GOT3 (cell line): ENCODE data around the gene CCL14.
"Not testable (repeated sequence)": the region's sequence is repeated elsewhere in the genome, so short reads cannot be mapped to it uniquely, and the experiment has no call there.

Experiments
- DNase-seq: peaks from one replicate; lab custom pipeline; 2025; ENCODE audit warnings: mixed read lengths; lab: John Stamatoyannopoulos, UW

CCL14 gene

DNA sequence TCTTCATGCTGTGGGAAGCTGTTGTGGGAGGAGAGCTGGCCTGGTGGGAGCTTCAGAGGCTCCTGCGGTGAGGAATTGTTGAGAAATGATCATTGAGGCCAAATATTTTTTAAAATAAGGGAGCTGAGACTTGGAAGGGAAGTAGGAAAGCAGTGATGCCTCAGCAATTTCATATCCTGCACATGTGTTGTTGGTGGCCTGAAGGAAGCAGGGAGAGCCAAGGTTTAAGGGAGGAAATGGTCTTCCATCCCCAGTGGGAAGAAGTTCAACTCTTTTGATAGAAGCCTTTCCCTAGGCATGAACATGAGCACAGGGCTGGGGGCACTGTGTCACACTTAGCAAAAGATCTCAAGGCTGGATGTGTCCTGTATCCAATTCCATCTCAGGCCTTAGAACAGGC is at the start of gene CCL14:
Gene CCL14, minus strand, starts transcription at position 87 of the 400 bp plus-strand sequence. Its CDS starts 80 bp downstream, at position 7.
- no peak for DNase-seq

DNA sequence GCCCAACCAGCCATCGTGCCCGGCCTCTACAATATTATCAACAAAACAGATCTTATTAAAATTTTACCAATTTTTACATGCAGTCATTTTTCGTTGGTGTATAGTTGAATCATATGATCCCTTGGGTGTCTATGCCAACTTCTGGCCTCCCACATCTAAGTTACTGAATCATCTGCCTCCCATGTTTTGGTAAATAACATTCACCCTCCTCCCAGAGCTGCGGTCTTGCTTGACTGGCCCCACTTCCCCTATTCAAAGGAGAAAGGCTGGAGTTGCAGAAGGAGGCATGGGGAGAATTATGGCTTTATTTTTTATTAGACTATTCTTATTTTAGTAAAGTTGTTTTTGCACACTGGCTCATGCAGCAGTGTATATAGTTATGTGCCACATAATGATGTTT is 49.7 kb upstream of the CCL14 start:
- no peak for DNase-seq

DNA sequence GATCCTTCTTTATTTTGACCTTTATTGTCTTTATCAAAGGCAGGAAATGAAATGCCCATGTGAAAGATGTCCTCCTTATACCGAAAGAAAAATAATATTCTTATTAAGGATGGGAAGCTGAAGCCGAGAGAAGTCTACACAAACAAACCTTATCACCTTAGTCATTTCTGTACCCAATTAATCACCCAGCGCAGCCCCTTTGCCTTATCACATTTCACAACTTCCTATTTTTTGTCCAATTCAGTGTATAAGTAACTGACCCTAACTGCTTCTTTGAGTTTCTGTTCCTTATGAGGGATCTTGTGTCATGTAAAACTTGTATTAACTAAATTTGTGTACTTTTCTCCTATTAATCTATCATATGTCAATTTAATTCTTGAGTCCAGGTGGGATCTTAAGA is 47.6 kb upstream of the CCL14 start:
- no peak for DNase-seq

DNA sequence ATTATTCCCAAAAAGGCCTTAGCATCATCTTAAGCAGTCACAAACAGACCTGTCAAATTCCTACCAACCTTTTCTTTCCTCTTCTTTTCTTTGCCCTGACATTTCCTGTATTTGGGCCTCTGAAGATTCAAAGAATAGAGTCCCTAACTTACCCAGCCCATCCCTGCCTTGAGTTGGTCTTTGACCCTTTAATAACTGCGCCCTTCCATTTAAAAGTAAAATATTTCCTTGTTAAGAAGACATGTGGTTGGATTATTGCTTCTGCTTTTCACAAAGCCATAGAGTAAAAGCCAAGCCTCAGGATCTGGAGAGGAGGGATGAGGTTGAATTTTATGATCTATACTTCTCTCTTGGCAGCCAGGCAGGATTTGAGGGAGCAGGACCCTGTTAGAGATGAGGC is 44.4 kb upstream of the CCL14 start:
- DNase-seq, result no peak

DNA sequence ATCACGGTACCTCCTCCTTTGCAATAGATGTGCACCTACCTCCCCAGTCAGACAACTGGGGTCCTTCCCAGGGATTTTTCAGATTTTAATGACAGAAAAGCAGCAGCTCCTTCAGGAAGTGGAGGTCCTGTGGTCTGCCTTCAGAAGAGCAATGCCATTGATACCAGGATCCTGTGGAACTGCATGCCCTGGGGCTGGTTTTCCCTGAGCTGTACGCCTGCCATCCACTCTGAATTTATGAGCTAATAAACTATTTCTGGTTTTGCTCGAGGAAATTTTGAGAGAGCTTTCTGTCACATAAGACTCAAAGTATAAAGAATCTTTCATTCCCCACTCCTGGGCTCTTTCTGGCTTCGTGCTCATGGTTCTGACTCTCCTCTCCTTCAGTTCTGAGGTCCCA is 41.2 kb upstream of the CCL14 start:
- no peak for DNase-seq

DNA sequence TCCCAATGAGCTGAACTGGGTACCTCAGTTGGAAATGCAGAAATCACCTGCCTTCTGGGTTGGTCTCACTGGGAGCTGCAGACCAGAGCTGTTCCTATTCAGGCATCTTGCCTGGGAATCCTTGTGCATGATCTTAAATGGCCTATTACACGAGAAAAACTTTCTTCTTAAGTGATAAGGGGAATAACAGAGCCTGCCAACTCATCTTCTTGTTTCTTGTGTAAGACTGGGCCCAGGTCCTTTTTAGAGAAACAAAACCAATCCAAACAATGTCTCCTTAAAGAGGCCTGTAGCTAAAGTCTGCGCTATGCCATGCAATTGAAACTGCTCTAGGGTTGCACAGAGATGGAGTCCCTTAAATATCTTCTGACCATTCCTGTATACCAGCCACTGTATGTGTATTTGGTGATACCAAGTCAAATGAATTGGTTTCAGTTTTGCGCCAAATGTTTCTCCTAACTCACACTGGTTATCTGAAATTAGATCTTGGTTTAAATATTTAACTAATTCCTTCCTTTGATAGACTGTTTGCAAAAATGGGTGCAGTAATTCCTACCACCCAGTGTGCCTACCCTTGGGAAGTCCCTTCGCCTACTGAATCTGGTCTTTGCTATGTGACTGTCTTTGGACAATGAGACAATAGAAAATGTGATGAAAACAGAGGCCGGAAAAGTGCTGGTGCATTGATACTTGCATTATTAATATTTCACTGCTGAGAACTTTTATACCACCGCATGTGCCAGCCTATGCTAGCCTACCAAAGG is 37.8 kb upstream of the CCL14 start:
- no peak for DNase-seq

DNA sequence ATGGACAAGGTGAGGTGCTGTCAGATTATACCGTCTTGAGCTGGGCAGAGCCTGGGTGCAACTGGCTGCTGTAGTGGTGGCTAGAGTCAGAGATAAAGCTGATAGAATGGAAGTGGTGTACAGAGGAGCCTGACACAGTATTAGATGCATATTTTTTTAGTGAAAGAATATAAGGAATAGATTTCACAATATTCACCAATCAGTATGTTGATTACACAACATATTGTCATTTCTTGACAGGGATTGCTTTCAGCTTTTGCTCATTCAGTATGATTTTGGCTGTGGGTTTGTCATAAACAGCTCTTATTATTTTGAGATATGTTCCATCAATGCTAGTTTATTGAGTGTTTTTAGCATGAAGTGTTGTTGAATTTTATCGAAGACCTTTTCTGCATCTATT is 32.9 kb upstream of the CCL14 start:
- no peak for DNase-seq

DNA sequence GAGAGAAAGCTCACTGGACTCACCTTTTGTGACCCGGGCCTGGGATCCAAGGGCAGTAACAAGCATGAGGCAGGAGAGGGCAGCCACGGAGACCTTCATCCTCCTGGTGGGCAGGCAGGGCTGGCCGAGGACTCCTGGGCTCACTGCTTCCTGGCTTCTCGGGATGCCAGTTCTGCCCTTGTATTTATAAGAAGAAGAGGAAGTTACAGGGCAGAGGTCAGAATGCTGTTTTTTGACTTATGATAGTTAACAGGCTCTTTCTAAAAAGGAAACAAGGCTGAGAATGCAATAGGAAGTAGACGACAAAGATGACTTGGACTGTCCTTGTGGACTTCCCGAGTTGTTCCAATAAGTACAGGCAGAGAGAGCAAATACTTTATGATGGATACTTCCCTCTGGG is 31.3 kb upstream of the CCL14 start, which contains the start of gene CCL23:
Gene CCL23, minus strand, starts transcription at position 174 of the 400 bp plus-strand sequence. Its CDS starts 75 bp downstream, at position 99.
- DNase-seq, result no peak

DNA sequence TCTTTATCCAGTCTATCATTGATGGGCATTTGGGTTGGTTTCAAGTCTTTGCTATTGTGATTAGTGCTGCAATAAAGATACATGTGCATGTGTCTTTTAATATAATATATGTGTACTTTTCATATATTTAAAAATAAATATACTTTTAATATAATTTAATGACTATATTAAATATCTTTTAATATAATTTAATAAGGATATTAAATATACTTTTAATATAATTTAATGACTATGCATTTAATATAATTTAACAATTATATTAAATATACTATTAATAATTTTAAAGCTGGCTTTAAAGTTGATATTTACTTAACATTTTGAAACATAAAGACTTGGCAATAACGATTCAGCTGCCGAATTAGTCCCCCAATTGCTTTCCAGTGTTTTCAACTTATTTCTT is 30.0 kb upstream of the CCL14 start:
- no peak for DNase-seq

DNA sequence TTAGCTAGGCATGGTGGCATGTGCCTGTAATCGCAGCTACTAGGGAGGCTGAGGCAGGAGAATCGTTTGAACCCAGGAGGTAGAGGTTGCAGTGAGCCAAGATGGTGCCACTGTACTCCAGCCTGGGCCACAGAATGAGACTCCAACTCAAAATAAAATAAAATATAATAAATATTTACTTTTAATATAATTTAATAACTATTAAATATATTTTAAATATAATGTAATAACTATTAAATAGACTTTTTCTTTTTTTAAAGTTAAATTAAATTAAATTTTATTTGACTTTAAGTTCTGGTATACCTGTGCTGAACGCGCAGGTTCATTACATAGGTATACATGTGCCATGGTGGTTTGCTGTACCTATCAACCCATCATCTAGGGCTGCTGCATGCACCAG is 29.4 kb upstream of the CCL14 start:
- DNase-seq, result not testable (repeated sequence)

DNA sequence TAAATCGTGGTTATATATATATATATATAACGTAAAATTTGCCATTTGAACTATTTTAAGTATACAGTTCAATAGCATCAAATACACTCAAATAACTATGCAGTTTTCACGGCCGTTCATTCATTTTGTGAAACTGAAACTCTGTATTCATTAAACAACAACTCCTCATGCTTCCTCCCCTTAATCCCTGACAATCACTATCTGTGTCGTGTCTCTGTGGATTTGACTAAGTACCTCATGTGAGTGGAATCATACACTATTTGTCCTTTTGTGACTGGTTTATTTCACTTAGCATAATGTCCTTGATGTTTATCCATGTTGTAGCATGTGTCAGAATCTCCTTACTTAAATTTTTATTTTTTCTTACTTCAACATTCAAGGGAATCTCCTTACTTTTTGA is 28.4 kb upstream of the CCL14 start:
- DNase-seq, result no peak

DNA sequence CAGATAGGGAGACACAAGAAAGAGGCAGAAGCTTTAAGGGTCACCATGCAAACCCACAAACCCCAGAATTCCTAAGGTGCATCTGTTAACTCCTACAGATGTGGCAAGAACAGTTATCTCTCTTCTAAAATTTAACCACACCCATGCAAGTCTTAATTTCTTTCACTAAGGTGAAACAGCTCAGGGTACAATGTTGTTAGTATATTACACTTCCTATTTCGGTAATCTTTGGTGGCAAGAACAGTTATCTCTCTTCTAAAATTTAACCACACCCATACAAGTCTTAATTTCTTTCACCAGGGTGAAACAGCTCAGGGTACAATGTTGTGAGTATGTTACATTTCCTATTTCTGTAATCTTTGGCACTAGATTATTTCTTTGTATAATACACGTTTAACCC is 24.7 kb upstream of the CCL14 start:
- no peak for DNase-seq

DNA sequence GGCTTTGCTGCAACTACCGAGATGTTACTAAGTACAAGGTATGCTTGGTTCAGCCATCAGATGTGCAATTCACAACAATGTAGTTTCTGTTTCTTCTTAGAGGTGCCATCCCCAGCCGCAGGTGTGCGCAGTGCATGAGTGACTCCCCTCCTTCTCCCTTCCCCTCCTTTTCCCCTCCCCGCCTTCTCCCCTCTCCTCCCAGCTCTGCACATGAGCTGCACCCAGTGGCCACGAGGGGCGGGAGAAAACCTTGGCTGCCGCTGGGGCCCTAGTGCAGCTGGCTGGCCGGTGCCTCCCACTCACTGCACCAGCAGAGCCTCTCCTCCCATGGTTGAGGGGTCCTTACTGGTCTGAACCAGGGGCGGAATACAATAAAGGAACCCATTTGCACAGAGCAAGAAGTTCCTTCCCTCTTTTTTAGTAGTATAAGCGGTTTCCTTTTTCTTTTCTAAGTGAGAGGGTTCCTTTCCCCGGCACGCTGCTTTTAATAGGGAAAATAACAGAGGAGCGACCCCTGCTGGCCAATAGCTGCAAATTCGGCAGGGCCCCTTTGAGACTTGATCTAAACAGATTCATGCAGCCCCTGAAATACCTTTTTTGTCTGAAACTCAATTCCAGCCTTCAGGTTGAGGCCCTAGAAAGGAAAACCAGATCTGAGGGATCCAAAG is 22.6 kb upstream of the CCL14 start:
- DNase-seq, result no peak

DNA sequence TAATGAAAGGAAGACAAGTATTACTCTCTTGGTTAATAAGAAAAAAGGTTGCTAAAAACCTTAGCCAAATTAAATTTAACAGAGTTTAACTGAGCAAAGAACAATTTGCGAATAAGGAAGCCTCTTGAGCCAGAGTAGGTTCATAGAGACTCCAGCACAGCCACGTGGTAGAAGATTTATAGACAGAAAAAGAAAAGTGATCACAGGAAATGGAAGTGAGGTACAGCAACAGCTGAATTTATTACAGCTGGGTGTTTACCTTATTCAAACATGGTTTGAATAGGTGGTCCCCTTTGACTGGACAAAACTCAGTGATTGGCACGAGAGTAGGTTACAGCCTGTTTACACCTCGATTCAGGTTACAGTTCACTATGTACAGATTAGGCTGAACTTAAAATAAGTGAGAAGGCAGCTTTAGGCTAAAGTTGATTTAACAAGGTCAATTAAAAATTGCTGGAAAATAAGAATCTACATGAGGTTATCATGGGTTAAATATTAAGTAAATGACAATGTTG is 18.1 kb upstream of the CCL14 start:
- DNase-seq, result no peak

DNA sequence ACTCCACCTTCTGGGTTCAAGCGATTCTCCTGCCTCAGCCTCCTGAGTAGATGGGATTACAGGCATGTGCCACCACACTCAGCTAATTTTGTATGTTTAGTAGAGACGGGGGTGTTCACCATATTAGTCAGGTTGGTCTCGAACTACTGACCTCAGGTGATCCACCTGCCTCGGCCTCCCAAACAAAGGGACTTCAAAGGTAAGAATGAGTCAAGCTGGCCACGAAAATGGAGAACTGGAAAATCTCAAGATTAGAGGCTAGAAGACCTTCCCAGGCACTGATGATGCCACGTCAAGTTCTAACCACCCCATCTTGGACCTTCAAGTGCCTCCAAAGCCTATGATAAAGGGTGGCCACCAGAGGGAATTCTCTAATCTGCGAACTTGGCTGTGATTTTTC is 16.1 kb upstream of the CCL14 start:
- no peak for DNase-seq

DNA sequence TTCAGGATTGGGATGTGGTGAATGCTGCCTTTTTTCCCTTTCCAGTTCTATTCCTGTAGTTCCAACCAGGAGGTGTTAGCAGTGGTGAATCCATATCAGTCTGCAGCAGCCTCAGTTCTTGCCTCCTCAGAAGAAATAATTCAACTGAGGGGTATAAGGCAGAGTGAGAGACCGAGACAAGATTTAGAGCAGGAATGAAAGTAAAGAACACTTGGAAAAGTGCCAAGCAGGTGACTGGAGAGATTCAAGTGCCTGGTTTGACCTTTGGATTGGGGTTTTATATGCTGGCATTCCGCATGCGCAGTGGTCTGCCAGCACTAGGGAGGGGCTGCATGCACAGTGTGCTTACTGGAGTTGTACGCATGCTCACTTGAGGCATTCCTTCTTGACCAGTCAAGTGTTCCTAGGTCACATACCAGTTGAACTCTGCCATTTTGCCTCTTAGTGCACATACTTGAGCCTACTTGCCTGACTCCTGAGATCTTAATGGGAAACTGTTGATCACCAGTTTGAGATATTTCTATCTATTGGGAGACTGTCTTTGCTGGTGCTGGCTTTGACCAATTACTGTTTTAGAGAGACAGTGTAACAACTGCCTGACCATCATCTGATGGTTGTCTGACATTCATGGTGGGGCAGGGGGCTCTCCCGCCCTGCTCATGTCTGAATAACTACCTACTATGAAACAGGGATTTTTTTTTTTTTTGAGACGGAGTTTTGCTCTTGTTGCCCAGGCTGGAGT is 15.5 kb upstream of the CCL14 start:
- no peak for DNase-seq

DNA sequence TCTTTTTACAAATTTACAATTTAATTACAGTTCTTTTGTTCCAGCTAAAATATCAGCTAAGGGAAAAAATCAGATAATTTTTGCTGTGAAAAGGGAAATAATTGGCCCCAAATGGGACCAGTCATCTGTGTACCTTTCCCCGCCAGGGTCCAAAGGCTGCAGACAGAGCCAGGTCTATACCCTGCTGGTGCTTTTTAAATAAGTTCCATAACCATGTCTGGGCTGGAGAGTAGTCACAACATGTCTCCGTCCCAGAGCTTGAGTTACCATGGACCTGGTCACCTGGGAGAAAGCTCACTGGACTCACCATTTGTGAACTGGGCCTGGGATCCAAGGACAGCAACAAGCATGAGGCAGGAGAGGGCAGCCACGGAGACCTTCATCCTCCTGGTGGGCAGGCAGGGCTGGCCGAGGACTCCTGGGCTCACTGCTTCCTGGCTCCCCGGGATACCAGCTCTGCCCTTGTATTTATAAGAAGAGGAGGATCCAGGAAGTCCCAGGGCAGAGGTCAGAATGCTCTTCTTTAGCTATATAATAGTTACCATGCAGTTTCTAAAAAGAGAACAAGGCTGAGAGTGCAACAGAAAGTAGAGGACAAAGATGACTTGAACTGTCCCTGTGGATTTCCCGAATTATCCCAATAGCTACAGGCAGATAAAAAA is 14.7 kb upstream of the CCL14 start, which contains the start of gene CCL15:
Gene CCL15, minus strand, starts transcription at position 444 of the 662 bp plus-strand sequence. Its CDS starts 61 bp downstream, at position 383.
- DNase-seq, result no peak

DNA sequence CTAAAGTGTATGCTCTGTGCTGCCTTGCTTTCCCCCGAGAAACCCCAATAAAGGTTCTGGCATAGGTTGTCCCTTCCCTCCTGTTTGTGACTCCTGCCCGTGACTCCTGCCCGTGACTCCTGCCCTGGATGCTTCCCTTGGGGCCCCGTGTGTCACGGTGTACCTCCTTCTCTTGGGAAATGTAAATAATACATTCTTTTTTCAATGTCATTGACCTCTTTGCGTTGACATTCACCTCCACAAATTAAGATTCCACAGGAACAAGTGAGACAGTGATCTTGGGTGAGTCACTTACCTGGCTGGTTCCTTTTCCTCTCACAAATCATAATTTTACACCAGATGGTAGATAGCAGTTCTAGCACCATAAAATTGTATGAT is 14.2 kb upstream of the CCL14 start:
- no peak for DNase-seq

DNA sequence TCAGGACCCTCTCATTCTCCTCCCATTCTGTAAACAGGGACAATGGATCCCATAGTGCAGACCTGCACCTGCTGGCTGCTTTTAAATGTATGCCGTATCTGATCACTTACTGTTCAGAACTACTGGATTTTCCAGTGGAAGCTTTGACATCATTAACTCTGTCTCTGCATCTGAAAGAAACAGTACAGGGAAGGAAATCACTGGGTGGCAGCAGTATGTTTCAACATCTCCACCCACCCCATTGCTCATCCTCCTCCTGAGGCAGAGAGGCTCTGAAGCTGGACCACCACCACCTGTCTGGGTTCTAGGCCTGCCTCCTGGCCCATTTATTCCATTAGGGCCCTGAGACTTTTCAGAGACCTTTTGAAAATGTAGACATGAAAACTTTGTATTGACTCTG is 12.2 kb upstream of the CCL14 start:
- DNase-seq, result no peak

DNA sequence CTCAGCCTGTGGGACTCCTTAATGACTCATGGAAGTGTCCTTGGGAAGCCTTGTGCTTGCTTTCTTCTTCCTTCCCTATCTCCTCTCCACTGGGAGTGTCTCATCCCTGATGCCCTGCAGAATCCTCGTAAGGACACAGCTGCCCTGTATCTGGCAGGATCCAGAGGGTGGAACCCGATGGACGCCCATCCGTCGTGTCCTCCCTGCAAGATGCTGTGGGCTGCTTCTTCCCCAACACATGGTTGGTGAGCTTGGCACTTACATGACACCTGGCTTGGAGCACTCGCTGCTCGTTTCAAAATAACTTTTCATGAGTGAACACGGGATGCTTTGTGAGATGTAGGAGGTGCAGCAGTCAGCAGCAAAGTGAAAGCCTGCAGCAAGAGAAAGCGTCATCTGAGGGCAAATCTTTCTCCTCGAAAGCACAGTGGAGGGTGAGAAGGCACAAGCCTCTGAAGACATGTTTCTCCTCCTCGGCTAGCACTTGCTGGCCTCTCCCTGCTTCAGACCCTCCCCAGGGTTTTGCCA is 11.6 kb upstream of the CCL14 start:
- DNase-seq, result no peak

DNA sequence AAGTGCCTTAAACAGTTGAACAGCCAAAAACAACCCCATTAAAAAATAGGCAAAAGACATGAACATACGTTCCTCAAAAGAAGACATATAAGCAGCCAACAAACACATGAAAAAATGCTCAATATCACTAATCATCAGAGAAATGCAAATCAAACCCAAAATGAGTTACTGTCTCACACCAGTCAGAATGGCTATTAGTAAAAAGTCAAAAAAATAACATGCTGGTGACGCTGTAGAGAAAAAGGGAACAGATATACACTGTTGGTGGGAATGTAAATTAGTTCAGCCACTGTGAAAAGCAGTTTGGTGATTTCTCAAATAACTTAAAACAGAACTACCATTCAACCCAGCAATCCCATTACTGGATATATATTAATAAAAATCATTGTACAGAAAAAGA is 8.8 kb upstream of the CCL14 start:
- DNase-seq, result not testable (repeated sequence)

DNA sequence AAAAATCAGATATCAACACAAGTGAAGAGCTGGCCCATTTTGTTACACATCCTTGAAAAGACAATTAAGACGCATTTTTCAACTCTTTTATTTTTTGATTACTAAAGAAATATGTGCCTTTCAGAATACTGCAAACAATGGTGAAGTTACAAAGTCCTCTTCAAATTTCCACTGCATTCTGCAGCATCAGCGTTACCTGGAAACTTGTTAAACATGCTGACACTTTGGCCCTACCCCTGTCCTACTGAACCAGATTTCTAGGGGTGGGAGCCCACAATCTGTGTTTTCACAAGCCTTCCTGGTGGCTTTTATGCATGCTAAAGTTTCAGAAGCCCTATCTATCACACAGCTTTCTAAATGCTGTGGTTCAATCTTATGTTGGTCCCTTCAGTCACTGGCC is 4.5 kb upstream of the CCL14 start:
- no peak for DNase-seq
